ENCODE data around the gene TMEM178B.

Gene TMEM178B

GRCh38 chr7:141527076-141527475 is 453.2 kb downstream of the TMEM178B start:
- Mint-ChIP-seq H3K4me3 (no peak overlapping the region), H3K9me3 (ENCODE audit: low read depth) (no peaks in the 10 kb centered on the region), H3K36me3 (no peaks in the 10 kb centered on the region), H3K27me3 (peaks cover 15% of the 10 kb centered on the region), H3K4me1 (ENCODE audit: low read depth) (no peaks in the 10 kb centered on the region), H3K27ac (no peak overlapping the region)

- Mint-ChIP-seq H3K27ac (no peak overlapping the region), H3K9me3 (ENCODE audit: low read depth) (no peaks in the 10 kb centered on the region), H3K4me1 (ENCODE audit: low read depth) (peaks cover 2% of the 10 kb centered on the region), H3K27me3 (peaks cover 17% of the 10 kb centered on the region), H3K4me3 (no peak overlapping the region), H3K36me3 (no peaks in the 10 kb centered on the region)
Observed at GRCh38 chr7:141528399-141528798, 454.5 kb downstream of the TMEM178B start.
